ENCODE measurements around the gene ROR2. TPM values are rescaled to one million over a fixed set of nuclear protein-coding genes. Genes with fewer than 3 reads are reported as not detected.

The ROR2 gene
- total RNA-seq, 4 donors from 2014 or later = 0.70 to 9.9 (median 4.1) TPM

GRCh38 chr9:91907484-91908292, 42.3 kb downstream of the ROR2 start:
- Histone ChIP-seq H3K4me1 (peaks cover 0 to 8% (median 2%) of the 10 kb centered on the region in 4 donors), H3K9me3 (no peaks in the 10 kb centered on the region), H3K27ac (no peak overlapping the region), H3K27me3 (no peaks in the 10 kb centered on the region), H3K36me3 (no peaks in the 10 kb centered on the region), H3K4me3 (no peak overlapping the region)
- peak in 1 of 3 donors; percentile 38 for DNase-seq
- TF ChIP-seq CTCF (IDR thresholded peaks at IDR 0.05) (no peak), POLR2A (IDR thresholded peaks at IDR 0.05) (no peak)

GRCh38 chr9:91905991-91906469, 44.0 kb downstream of the ROR2 start:
- TF ChIP-seq POLR2A (IDR thresholded peaks at IDR 0.05) = no peak
- TF ChIP-seq CTCF (IDR thresholded peaks at IDR 0.05) = no peak
- peak overlapping the region; percentile 21 to 42 (median 38) for H3K4me3 ChIP-seq
- H3K36me3 ChIP-seq = no peaks in the 10 kb centered on the region
- peak overlapping the region in 1 of 4 donors; percentile 39 for H3K27ac ChIP-seq
- peaks cover 0 to 15% (median 2%) of the 10 kb centered on the region in 4 donors for H3K4me1 ChIP-seq
- H3K27me3 ChIP-seq = no peaks in the 10 kb centered on the region
- H3K9me3 ChIP-seq = no peaks in the 10 kb centered on the region
- peak in 2 of 3 donors; percentile 18 to 64 for DNase-seq

GRCh38 chr9:91905237-91905650, 44.8 kb downstream of the ROR2 start:
- no peak overlapping the region for H3K4me3 ChIP-seq

GRCh38 chr9:91904588-91905236, 45.3 kb downstream of the ROR2 start:
- TF ChIP-seq POLR2A (IDR thresholded peaks at IDR 0.05) (no peak), CTCF (IDR thresholded peaks at IDR 0.05) (no peak)

More at GRCh38 chr9:91905237-91905650, 44.8 kb downstream of the ROR2 start:
- Histone ChIP-seq H3K9me3 (no peaks in the 10 kb centered on the region), H3K27me3 (no peaks in the 10 kb centered on the region), H3K36me3 (no peaks in the 10 kb centered on the region), H3K27ac (no peak overlapping the region), H3K4me1 (peaks cover 0 to 21% (median 2%) of the 10 kb centered on the region in 4 donors)
- no peak for TF ChIP-seq POLR2A (IDR thresholded peaks at IDR 0.05)
- TF ChIP-seq CTCF (IDR thresholded peaks at IDR 0.05) = no peak
- no peak for DNase-seq

GRCh38 chr9:91903126-91903911, 46.7 kb downstream of the ROR2 start:
- TF ChIP-seq CTCF (IDR thresholded peaks at IDR 0.05) = no peak
- no peak for TF ChIP-seq POLR2A (IDR thresholded peaks at IDR 0.05)
- Histone ChIP-seq H3K9me3 (no peaks in the 10 kb centered on the region), H3K27me3 (no peaks in the 10 kb centered on the region), H3K36me3 (no peaks in the 10 kb centered on the region), H3K27ac (peak overlapping the region in 1 of 4 donors; percentile 11), H3K4me1 (peaks cover 0 to 36% (median 2%) of the 10 kb centered on the region in 4 donors), H3K4me3 (no peak overlapping the region)
- DNase-seq = no peak

More at GRCh38 chr9:91904588-91905236, 45.3 kb downstream of the ROR2 start:
- Histone ChIP-seq H3K36me3 (no peaks in the 10 kb centered on the region), H3K27me3 (no peaks in the 10 kb centered on the region), H3K9me3 (no peaks in the 10 kb centered on the region), H3K27ac (no peak overlapping the region), H3K4me1 (peaks cover 0 to 25% (median 2%) of the 10 kb centered on the region in 4 donors), H3K4me3 (no peak overlapping the region)
- DNase-seq = peak in 1 of 3 donors; percentile 43

Measured in Peyer's patch (tissue), 4 donors.